Ammon's horn (tissue), 1 donor: ENCODE measurements around the gene BRSK2.
"Not testable (repeated sequence)": the region's sequence is repeated elsewhere in the genome, so short reads cannot be mapped to it uniquely, and the experiment has no call there.

Source experiments
- DNase-seq: peaks from one replicate; pipeline ENCODE4 v3.0.0-alpha.2; 2016; ENCODE audit warnings: low spot score

Gene BRSK2

DNA sequence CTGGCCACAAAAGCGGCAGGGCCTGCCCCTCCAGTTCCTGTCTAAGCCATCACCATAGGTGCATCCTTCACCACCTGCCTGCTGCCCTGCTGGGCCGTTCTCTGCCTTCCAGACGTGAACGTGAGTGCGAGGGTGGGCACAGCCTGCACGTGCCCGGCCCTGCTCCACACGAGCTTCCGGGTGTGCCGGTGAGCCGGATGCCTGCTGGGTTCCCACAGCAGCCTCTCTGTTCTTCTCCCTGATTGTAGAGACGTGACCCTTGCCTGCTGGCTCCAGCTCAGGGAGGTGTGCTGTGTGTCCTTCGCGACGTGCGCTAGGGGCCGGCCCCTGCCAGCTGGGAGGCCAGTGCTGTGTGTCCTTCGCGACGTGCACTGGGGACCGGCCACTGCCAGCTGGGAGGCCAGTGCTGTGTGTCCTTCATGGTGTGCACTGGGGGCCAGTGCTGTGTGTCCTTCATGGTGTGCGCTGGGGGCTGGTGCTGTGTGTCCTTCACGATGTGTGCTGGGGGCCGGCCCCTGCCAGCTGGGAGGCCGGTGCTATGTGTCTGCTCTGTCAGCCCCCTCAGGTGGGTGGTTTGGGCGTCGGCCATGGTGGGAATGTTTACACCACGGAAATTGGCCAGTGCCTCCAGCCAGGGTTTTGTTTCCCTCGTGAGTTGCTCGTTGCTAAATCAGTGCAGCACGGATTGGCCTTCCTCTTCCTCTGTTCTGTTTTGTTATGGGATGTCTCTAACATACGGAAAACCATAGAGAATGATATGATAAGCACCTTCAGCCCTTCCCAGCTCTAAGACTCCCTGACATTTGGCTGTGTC is 35.4 kb upstream of the BRSK2 start:
- DNase-seq, result no peak

DNA sequence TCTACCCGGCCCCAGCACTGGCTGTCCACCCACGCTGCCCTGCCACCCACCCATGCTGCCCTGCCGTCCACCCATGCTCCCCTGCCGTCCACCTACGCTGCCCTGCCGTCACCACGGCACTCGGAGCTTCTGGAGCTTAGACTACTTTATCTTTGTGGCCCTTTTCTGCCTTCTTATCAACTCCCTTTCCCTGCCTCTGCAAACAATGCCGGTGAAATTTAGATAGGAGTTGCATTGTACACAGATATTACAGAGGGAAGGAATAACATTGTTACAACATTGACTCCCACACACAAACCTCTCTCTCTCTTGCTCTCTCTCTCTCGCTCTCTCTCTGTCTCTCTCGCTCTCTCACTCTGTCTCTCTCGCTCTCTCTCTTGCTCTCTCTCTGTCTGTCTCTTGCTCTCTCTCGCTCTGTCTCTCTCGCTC is 33.7 kb upstream of the BRSK2 start:
- no peak for DNase-seq

DNA sequence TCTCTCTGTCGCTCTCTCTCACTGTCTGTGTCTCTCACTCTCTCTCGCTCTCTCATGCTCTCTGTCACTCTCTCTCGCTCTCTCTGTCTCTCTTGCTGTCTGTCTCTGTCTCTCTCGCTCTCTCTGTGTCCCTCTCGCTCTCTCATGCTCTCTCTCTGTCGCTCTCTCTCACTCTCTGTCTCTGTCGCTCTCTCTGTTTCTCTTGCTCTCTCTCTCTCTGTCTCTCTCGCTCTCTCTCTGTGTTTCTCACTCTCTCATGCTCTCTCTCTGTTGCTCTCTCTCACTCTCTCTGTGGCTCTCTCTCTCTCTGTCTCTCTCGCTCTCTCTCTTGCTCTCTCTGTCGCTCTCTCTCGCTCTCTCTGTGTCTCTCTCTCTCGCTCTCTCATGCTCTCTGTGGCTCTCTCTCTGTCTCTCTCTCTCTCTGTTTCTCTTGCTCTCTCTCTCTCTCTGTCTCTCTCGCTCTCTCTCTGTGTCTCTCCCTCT is 33.2 kb upstream of the BRSK2 start:
- DNase-seq, result no peak

DNA sequence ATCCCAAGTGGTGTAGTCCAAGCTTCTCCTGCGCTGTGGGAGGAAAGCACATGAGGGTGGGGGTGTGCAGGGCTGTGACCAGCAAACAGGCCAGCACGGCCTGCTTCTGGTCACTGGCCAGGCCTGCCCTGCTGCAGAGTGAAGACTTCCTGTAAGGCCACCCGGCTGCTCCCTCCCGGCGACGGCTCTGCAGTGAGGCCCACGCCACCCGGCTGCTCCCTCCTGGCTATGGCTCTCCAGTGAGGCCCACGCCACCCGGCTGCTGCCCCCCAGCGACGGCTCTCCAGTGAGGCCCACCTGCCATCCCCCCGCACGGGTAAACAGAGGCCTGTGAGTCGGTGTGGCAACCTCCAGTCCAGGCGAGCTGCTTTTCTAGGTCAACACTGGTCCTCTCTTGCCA is 31.4 kb upstream of the BRSK2 start:
- no peak for DNase-seq

DNA sequence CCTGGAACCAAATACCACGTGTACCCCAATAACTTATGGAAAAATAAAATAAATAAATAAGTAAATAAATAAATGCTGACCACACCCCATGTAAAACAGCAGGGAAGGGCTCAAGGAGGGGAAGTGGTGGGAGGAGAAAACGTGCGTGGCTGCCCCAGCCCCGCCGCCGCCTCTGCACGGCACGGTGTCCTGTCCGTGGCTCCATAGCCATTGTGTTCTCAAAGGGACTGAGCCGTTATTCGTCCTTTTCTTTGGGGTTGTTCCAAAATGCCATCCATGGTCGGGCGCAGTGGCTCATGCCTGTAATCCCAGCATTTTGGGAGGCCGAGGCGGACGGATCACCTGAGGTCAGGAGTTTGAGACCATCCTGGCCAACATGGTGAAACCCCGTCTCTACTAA is 30.8 kb upstream of the BRSK2 start:
- DNase-seq, result not testable (repeated sequence)

DNA sequence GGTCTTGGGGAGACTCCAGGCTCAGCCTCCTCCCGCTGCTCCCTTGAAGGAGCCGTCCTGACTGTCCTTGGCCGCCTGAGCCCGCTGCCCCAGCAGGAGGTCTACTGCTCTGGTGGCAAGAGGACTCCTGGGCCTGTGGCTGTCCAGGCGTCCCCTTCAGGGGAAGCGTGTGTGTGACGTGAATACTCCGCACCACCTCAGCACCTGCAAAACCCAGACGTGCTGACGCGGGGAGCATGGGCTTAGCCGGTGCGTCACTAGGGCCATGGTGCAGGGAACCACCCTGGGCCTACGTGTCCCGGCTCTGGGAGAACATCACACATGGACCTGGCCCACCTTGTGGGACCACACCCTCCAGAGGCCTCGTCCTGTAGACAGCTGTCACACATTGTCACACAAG is 30.2 kb upstream of the BRSK2 start:
- DNase-seq, result no peak

DNA sequence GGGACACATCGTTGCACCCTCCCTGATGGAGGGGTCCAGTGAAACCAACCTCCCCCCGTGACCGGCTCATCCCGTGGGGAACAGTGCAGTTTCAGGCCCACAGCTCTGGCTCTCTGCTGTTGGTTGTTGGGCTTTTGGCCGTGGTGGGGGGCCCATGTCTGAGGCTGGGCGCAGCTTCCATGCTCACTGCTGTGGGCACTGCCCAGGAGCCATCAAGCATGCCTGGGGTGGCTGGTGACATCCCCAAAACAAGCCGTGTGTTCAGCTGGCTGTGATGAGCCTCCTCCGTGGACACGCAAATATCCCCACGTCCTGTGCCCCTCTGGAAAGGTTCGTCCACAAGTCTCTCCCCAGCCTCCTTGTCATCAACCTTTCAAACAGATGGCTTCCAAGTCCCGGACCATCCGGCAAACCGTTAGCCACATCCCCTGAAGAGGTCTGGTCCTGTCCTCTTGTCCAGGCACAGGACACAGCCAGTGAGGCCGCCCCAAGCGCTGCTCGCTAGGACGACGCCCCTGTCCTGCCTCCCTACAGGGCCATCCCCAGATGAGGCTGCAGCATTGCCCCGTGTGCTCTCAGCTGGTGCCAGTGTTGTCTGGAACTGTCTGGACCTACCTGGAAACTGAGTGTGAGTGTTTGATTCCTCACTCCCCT is 29.4 kb upstream of the BRSK2 start:
- DNase-seq, result no peak

DNA sequence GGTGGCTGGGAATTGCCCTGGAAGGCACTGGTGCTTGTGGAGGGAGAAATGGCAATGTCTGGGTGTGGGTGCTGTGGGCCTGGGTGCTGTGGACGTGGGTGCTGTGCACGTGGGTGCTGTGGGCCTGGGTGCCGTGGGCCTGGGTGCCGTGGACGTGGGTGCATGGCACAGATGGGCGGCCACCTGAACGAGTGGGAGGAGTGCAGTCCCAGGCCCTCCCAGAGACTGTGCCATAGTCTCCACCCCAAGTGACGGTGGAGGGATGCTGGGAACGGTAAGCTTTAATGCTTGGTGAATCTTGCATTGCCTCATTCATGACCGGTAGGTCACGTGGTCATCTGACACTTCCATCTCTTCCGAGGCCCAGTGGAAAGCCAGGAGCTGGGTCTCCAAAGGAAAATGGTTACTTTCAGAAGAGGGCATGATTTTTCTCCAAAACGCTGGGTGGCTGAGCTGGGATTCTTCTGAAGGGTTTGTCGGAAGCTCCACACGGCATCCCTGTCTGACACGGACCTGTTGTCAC is 28.8 kb upstream of the BRSK2 start:
- DNase-seq, result no peak

DNA sequence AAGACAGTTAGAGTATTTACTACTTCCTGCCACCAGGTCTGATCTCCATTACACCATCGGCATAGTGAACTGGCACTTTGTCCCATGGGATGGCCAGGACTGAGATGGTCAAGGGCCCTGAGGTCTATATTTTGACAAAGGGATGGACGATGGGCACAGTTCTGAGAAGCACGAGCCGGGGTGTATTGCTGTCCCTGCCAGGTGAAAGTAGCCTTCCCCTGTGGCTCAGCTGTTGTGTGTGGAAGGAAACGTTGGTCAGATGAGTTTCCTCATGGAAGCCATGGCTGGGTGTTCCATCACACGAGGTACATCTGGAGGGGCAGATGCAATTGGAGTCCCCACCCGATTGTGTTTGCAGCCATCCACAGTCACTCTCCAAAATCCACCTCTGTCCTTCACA is 27.9 kb upstream of the BRSK2 start:
- no peak for DNase-seq

DNA sequence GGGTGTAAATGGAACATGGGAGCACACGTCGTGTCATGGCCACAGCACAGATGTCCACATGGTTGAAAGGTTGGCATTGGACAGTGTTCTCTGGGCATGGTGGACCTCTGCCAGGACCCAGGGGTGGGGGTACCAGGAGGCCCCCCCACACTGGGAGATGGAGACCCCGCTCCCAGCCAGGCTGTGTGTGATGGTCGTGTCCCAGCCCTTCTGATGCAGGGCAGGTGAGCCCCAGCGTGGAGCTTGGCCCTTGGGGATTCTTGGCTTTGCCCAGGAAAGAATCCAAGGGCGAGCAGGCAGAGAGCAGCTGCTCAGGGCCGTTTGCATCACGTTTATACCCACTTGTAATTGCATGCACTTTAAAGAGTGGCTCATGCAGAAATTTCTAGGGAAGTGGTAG is 22.0 kb upstream of the BRSK2 start:
- no peak for DNase-seq

DNA sequence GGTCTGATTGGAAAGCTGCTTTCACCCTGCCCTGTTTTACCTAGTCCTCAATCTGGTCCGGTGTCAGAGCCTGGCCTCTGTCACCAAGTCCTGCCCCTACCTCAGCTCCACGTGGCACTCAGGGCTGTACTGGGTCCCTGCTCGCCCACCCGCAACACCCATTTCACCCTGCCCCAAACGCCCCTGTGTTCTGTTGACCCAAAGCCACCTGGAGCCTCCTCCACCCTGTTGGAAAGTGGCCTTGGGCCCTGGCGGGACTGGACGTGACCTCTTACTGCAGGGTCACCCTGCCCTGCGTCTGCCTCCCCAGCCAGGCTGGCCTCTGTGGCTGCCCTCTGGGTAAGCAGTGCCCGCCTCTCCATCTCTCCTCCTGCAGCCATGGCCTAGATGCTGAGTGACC is 21.5 kb upstream of the BRSK2 start:
- DNase-seq, result no peak

DNA sequence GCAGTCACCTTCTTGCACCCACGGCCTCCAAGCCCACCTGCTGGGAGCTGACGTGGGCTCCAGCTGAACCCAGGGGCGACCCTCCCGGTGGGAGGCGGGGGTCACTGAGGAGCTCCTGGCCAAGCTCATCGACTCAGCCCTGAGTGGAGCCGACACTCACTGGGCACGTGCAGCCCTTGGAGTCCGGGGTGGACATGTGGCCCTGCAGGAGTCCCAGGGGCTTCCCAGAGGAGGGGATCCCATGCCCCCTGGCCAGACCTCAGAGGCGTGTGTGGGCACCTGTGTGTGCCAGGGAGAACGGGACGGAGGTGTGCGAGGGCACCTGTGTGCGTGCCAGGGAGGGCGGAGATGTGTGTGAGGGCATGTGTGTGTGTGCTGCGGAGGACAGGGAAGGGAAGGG is 20.8 kb upstream of the BRSK2 start:
- DNase-seq, result no peak

DNA sequence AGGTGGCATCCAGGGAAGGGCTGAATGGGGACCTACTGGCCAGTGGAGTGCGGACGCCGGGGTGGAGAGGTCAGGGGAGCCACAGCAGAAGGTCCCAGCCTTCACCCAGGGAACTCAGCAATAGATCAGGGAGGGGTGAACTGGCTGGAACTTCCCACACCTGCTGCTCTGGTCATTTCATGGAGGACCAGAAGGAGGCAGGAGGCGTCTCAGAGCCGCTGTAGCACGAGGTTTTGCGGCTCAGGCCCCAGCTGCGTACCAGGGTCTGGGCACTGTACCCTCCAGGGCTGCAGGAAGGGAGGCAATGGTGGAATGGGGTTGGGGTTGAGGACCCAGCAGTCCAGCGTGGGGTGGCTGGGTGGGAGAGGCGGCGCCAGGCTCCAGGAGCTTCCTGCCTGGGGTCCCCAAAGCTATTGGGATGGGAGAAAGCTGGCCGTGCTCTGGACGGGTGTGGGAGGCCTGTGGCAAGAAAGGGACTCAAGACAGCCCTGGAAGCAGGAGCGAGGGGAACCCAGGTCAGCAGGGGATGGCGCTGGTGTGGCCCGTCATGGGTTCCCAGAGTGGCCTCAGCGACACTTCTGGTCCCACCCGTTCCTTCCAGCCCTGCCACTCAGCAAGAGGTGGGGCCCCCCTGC is 20.2 kb upstream of the BRSK2 start:
- no peak for DNase-seq

DNA sequence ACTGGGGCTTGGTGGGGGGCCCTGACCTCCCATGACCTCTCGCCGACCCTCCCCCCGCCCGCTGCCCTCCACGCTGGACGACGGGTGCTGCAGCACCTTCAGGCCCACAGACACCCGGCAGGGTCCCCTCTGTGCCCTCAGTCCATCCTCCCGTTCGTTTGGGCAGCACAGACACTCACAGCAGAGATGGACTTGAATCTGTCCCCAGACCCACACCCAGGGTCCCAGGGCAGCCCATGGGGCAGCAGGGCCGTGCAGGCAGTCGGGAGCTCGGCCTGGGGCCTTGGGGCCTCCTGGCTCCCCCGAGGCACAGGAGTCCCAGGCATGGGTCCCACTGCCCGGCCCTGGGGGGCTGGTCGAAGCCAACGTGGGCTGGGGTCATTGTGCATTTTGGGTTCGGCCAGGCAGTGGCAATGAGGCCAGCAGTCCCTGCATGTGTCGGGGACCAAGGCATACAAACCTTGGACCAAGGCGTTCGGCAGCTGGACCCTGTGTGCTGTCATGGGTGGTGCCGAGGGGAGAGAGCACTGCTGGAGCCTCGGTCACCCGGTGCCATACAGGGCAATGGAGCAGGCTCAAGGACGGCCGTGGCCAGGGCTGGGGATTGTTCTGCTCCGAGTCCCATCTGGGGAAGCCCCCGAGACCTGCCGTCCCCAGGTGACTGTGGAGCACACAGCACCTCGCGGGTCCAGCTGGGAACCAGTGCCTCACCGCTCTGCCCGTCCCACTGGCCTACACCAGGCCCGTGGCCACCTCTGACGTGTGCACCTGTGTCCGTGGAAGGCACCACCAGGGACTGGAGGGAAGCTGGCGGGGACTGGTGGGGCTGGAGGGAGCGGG is 19.3 kb upstream of the BRSK2 start:
- no peak for DNase-seq

DNA sequence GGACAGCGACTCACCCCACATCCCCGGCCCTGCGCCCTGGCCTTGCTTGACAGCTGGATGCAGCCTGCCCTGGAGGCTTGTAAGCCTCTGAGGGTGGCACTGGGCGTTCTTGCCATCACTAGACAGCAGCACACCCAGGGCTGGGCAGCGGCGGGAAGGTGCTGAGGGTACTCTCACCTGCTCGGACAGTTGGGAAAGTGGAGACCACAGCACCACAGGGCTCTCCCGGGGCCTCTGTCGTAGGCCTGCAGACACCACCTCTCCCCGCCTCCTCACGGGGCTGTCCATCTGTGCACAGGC is 18.8 kb upstream of the BRSK2 start:
- no peak for DNase-seq

DNA sequence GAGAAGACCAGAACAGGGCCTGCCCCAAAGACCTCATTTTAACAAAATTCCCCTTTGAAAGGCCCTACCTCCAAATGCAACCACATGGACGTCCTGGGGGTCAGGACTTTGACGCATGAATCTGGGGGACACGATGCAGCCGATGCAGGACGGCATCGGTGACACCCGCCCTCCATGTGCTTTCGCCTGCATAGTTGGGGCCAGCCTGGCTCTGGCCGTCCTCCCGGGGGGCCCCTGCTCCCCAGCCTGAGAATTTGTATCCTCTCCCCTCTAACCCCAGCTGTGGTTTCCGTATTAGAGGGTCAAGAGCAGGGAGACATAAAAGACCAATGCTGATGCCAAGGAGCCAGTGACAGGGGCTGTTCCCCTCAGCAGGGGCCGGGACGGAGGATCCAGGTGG is 18.4 kb upstream of the BRSK2 start:
- DNase-seq, result no peak

DNA sequence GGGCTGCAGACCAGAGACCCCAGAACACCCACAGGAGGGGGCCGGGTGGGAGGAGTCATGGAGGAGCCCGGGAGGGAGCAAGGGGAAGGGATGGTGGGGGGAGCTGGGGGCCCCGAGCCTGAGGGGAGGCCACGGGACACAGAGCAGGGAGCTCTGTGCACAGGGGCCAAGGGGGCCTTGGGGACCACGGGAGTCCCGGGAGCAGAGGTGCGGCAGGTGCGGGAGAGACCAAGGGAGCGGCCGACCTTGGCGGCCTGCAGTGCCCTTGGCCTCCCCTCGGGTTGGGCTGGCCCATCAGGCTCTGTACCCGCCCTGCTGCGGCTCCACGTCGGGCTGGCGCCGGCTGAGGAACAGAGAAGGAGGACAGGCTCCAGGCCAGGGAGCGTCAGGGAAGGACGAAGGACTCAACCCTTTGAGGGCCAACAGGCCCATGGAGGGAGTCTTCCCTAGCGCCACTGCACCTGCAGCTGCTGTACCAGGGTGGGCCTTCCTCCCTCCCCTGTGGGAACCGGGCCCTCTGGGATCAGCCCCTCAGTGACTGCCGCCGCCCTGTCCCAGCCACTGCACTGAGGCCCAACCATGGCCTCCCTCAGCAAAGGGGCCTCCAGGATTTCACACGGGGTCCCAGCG is 17.8 kb upstream of the BRSK2 start:
- DNase-seq, result no peak

DNA sequence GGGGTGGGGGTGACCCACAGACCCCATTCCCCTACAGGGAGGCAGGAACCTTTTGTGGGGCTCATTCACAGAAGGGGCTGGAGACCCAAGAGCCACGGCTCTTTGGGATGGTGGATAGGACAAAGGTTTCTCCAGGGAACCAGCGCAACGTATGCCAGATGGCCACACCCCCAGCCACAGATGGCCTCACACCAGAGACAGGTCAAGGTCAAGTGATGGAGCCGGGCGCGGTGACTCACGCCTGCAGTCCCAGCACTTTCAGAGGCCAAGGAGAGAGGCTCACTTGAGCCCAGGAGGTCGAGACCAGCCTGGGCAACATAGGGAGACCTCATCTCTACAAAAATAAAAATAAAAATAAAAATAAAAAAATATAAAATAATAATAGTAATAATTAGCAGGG is 17.1 kb upstream of the BRSK2 start:
- no peak for DNase-seq

DNA sequence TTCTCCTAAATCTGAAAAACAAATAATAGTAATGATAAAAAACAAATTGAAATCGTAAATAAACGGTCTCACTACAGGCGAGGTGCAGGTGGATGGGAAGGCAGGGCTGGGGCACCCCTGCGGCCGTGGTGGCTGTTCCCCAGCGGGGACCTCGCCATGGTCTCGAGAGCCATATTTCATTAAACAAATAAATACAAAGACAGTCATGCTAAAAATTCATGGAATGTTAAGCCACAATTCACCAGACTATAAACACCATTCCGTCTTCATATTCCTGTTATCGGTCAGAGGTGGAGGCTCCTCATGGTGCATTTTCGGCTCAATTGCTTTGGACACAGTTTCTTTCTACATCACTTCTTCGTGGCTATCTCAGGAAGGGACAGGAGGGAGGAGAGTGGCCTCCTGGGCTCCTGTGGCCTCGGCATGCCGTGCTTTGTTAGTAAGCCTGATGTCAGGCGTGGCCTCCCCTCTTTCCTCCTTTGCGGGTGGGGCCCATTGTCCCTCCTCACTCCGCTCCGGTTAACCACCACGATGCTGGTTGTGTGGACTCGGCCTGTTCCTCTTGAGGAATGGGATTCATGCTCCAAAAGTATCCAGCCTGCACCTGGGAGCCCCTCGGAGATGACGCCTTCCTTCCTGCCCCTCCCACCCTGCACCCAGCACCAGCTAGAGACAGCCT is 16.1 kb upstream of the BRSK2 start:
- DNase-seq, result no peak

DNA sequence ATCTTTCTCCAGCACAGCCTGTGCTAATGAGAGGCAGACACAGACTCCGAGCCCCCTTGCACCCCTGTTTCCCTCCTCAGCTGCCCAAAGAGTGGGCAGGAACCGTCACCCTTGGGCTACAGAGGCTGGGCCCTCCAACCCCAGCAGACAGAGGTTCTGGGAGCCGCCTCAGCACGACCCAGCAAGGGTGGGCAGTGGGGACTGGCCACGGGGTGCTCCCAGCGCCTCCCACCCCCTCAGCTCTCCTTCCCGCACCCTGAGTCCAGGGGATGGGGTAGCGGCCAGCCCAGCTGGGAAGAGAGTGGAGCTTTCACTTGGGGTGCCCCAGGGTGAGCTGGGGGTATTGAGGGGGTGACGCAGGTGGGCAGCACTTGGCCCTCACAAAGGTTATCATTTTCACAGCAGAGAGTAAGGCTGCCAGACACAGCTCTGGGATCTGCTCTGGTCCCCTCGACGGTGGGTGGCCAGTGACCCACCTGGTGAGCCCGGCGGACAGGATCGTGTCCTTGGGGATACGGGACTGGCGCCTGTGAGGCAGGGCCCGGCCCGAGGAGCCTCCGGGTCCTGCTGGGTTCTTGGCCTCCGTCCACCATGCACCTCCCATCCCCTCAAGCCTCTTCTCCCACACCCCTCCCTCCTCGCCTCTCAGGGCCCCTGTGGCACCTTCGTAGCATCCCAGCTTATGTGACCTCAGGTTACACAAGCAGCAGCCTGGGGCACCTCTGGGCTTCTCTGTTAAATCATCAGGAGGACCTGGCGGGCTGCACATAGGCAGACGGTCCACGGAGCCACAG is 14.4 kb upstream of the BRSK2 start:
- DNase-seq, result no peak

DNA sequence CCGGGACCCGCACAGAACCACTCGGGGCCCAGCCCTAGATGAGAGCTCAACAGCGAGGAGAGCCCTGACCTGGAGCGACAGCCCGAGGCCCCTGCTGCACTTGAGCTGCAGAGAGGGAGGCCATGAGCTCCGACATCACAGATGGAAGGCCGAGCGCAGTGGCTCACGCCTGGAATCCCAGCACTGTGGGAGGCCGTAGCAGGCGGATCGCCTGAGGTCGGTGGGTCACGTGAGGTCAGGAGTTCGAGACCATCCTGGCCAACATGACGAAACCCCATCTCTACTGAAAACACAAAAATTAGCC is 13.8 kb upstream of the BRSK2 start:
- no peak for DNase-seq
